ENCODE data around the gene BNC2.

GRCh38 chr9:16412740-16413139, 457.7 kb downstream of the BNC2 start:
- TF ChIP-seq RAD21 (IDR thresholded peaks at IDR 0.05; ENCODE audit: low read depth), result no peak
- TF ChIP-seq YY1 (IDR thresholded peaks at IDR 0.05; ENCODE audit: low read depth), result no peak
- no peak for TF ChIP-seq CREB1 (IDR thresholded peaks at IDR 0.05; ENCODE audit: low read depth)
- no peak for TF ChIP-seq USF1 (IDR thresholded peaks at IDR 0.05)
- no peak for TF ChIP-seq CEBPB (IDR thresholded peaks at IDR 0.05)
- no peak for TF ChIP-seq EGR1 (IDR thresholded peaks at IDR 0.05)
- TF ChIP-seq NFIC (IDR thresholded peaks at IDR 0.05), result no peak
- TF ChIP-seq REST (IDR thresholded peaks at IDR 0.05; ENCODE audit: low read depth), result no peak
- no peak for TF ChIP-seq MAX (IDR thresholded peaks at IDR 0.05)
- no peak for TF ChIP-seq EP300 (IDR thresholded peaks at IDR 0.05; ENCODE audit: borderline replicate concordance)
- TF ChIP-seq TCF12 (IDR thresholded peaks at IDR 0.05; ENCODE audit: low read depth), result no peak
- TF ChIP-seq ZBTB7A (IDR thresholded peaks at IDR 0.05; ENCODE audit: low read depth), result no peak
- no peak for TF ChIP-seq FOXM1 (IDR thresholded peaks at IDR 0.05; ENCODE audit: borderline replicate concordance, low read depth)
- TF ChIP-seq TAF1 (IDR thresholded peaks at IDR 0.05; ENCODE audit: low read depth), result no peak

Measured in Ishikawa (cell line).